NCI-H2227 treated with DMSO at 0.1 percent for 48 hours (cell line): ENCODE measurements around the gene NFAM1.

Source experiments
- DNase-seq: peaks from one replicate; lab custom pipeline; 2025; lab: John Stamatoyannopoulos, UW

The NFAM1 gene

GRCh38 chr22:42439821-42440674 is 7.8 kb upstream of the NFAM1 start:
- no peak for DNase-seq

GRCh38 chr22:42439021-42439567 is 6.9 kb upstream of the NFAM1 start:
- DNase-seq: no peak

GRCh38 chr22:42438293-42438650 is 6.1 kb upstream of the NFAM1 start:
- no peak for DNase-seq

GRCh38 chr22:42437488-42438292 is 5.5 kb upstream of the NFAM1 start:
- no peak for DNase-seq

- DNase-seq: no peak
These were observed 4.2 kb upstream of the NFAM1 start for GRCh38 chr22:42436404-42436803.

- no peak for DNase-seq
These were observed 2.7 kb upstream of the NFAM1 start for GRCh38 chr22:42434748-42435425.

- DNase-seq: no peak
These were observed 1.8 kb upstream of the NFAM1 start for GRCh38 chr22:42433754-42434682.

- DNase-seq: no peak
These were observed 615 bp upstream of the NFAM1 start for GRCh38 chr22:42432818-42433217.

- no peak for DNase-seq
These were observed 693 bp downstream of the NFAM1 start for GRCh38 chr22:42431401-42432019.

- DNase-seq: no peak
These were observed 1.6 kb downstream of the NFAM1 start for GRCh38 chr22:42430528-42431125.

- DNase-seq: no peak
These were observed 3.4 kb downstream of the NFAM1 start for GRCh38 chr22:42428760-42429159.

- no peak for DNase-seq
These were observed 4.2 kb downstream of the NFAM1 start for GRCh38 chr22:42428025-42428424.

GRCh38 chr22:42427167-42427566 is 5.0 kb downstream of the NFAM1 start:
- DNase-seq: no peak

GRCh38 chr22:42425989-42426355 is 6.2 kb downstream of the NFAM1 start:
- no peak for DNase-seq

- no peak for DNase-seq
These were observed 6.7 kb downstream of the NFAM1 start for GRCh38 chr22:42425337-42425988.

GRCh38 chr22:42419243-42419881 is 12.8 kb downstream of the NFAM1 start:
- DNase-seq: no peak

- no peak for DNase-seq
These were observed 13.4 kb downstream of the NFAM1 start for GRCh38 chr22:42418811-42419242.

GRCh38 chr22:42417645-42418305 is 14.4 kb downstream of the NFAM1 start:
- no peak for DNase-seq
